ENCODE measurements around the gene NFXL1.

GRCh38 chr4:47942081-47942819 lies 27.9 kb upstream of the NFXL1 start:
- TF ChIP-seq, protein P1, sequence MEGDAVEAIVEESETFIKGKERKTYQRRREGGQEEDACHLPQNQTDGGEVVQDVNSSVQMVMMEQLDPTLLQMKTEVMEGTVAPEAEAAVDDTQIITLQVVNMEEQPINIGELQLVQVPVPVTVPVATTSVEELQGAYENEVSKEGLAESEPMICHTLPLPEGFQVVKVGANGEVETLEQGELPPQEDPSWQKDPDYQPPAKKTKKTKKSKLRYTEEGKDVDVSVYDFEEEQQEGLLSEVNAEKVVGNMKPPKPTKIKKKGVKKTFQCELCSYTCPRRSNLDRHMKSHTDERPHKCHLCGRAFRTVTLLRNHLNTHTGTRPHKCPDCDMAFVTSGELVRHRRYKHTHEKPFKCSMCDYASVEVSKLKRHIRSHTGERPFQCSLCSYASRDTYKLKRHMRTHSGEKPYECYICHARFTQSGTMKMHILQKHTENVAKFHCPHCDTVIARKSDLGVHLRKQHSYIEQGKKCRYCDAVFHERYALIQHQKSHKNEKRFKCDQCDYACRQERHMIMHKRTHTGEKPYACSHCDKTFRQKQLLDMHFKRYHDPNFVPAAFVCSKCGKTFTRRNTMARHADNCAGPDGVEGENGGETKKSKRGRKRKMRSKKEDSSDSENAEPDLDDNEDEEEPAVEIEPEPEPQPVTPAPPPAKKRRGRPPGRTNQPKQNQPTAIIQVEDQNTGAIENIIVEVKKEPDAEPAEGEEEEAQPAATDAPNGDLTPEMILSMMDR (IDR thresholded peaks at IDR 0.05), result no peak
- no peak for TF ChIP-seq EP300 (IDR thresholded peaks at IDR 0.05)
